Liver (tissue), 3 donors: Measurements from ENCODE around the gene TUB.

ENCODE experiments used
- CTCF ChIP-seq: fragments of 150-350 bp; IDR thresholded peaks from 2 replicates; pipeline ENCODE4 v1.5.1; 2017; ENCODE audit warnings: improper control_type of control experiment, low read depth, low read length; ENCODE audit not compliant: missing input control
- TAF1 ChIP-seq: conservative IDR thresholded peaks from 2 replicates; pipeline ENCODE4 v1.6.1; 2016; ENCODE audit warnings: antibody characterized with exemption, mild to moderate bottlenecking
- donor health status: healthy.
- donor health status: healthy.

DNA sequence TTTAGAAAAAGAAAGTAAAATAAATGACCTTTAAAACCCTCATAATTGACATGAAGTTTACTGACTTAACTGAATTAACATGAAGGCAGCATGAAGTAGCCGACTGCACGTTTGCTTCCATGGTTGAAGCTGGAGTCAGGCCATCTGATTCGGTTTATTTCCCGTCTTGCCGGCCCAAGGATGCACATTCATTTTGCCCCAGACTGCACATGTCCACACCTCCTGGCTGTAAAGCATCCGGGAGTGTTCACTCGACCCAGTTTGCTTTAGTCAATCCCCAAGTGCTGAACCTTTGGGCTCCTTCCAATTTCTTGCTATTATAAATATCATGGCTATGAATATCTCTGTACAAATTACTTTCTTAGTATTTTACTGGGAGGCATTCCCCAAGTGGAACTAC is 17.7 kb upstream of the TUB start:
- no peak for TF ChIP-seq CTCF
- TF ChIP-seq TAF1 = no peak
